ENCODE measurements around the gene CCDC88A. TPM values are rescaled to one million over a fixed set of nuclear protein-coding genes. Genes with fewer than 3 reads are reported as not detected.
"Not testable (repeated sequence)": the region's sequence is repeated elsewhere in the genome, so short reads cannot be mapped to it uniquely, and the experiment has no call there.

The CCDC88A gene
- total RNA-seq, 1 donor from 2014 or later: 66.7 TPM

- Histone ChIP-seq H3K4me1 (ENCODE audit: insufficient read depth, low read length) (no peaks in the 10 kb centered on the region), H2AFZ (ENCODE audit: low read depth, low read length) (no peak overlapping the region), H4K20me1 (ENCODE audit: insufficient read depth, low read length) (no peaks in the 10 kb centered on the region), H3K9me3 (ENCODE audit: insufficient read depth, low read depth, low read length) (no peaks in the 10 kb centered on the region), H3K9ac (ENCODE audit: low read length) (no peak overlapping the region), H3K4me2 (ENCODE audit: low read length) (no peak overlapping the region), H3K36me3 (ENCODE audit: insufficient read depth, low read length) (peaks cover 20% of the 10 kb centered on the region), H3K79me2 (ENCODE audit: insufficient read depth, low read length) (no peaks in the 10 kb centered on the region), H3K27me3 (ENCODE audit: insufficient read depth, low read length) (no peaks in the 10 kb centered on the region), H3K4me3 (ENCODE audit: insufficient read depth, low read depth, low read length) (no peak overlapping the region), H3K27ac (ENCODE audit: low read depth, low read length) (no peak overlapping the region)
- Mint-ChIP-seq H3K36me3 (ENCODE audit: low read depth, unreplicated experiment) (peaks cover 4% of the 10 kb centered on the region), H3K27ac (ENCODE audit: unreplicated experiment) (no peak overlapping the region), H3K4me3 (ENCODE audit: unreplicated experiment) (no peak overlapping the region), H3K9me3 (ENCODE audit: unreplicated experiment) (no peaks in the 10 kb centered on the region), H3K27me3 (ENCODE audit: low read depth, unreplicated experiment) (no peaks in the 10 kb centered on the region), H3K4me1 (ENCODE audit: low read depth, unreplicated experiment) (no peaks in the 10 kb centered on the region)
- no peak for DNase-seq (ENCODE audit: low read depth)
- FAIRE-seq: no peak
- no peak for TF ChIP-seq CTCF (IDR thresholded peaks at IDR 0.05; ENCODE audit: insufficient read depth, low read depth, low read length)
- no peak for TF ChIP-seq EZH2 (IDR thresholded peaks at IDR 0.05; ENCODE audit: insufficient read depth, low read length)
Measured at GRCh38 chr2:55247025-55247424, 172.6 kb downstream of the CCDC88A start.

- H3K79me2 ChIP-seq (ENCODE audit: insufficient read depth, low read length): no peaks in the 10 kb centered on the region
- Mint-ChIP-seq H3K4me3 (ENCODE audit: unreplicated experiment) (no peak overlapping the region), H3K9me3 (ENCODE audit: unreplicated experiment) (no peaks in the 10 kb centered on the region), H3K27me3 (ENCODE audit: low read depth, unreplicated experiment) (no peaks in the 10 kb centered on the region), H3K27ac (ENCODE audit: unreplicated experiment) (no peak overlapping the region), H3K36me3 (ENCODE audit: low read depth, unreplicated experiment) (peaks cover 4% of the 10 kb centered on the region), H3K4me1 (ENCODE audit: low read depth, unreplicated experiment) (no peaks in the 10 kb centered on the region)
- H3K27ac ChIP-seq (ENCODE audit: low read depth, low read length): no peak overlapping the region
- no peaks in the 10 kb centered on the region for H3K9me3 ChIP-seq (ENCODE audit: insufficient read depth, low read depth, low read length)
- FAIRE-seq (no peak), DNase-seq (ENCODE audit: low read depth) (no peak)
- no peak for TF ChIP-seq EZH2 (IDR thresholded peaks at IDR 0.05; ENCODE audit: insufficient read depth, low read length)
- TF ChIP-seq CTCF (IDR thresholded peaks at IDR 0.05; ENCODE audit: insufficient read depth, low read depth, low read length): no peak
- no peaks in the 10 kb centered on the region for H4K20me1 ChIP-seq (ENCODE audit: insufficient read depth, low read length)
- H3K9ac ChIP-seq (ENCODE audit: low read length): no peak overlapping the region
- H2AFZ ChIP-seq (ENCODE audit: low read depth, low read length): no peak overlapping the region
- no peaks in the 10 kb centered on the region for H3K27me3 ChIP-seq (ENCODE audit: insufficient read depth, low read length)
- H3K4me3 ChIP-seq (ENCODE audit: insufficient read depth, low read depth, low read length): no peak overlapping the region
- peaks cover 20% of the 10 kb centered on the region for H3K36me3 ChIP-seq (ENCODE audit: insufficient read depth, low read length)
- no peak overlapping the region for H3K4me2 ChIP-seq (ENCODE audit: low read length)
- no peaks in the 10 kb centered on the region for H3K4me1 ChIP-seq (ENCODE audit: insufficient read depth, low read length)
Measured at GRCh38 chr2:55245411-55245810, 174.2 kb downstream of the CCDC88A start.

GRCh38 chr2:55242617-55243016 lies 177.0 kb downstream of the CCDC88A start:
- no peak for FAIRE-seq
- no peak overlapping the region for H2AFZ ChIP-seq (ENCODE audit: low read depth, low read length)
- no peaks in the 10 kb centered on the region for H3K36me3 Mint-ChIP-seq (ENCODE audit: low read depth, unreplicated experiment)

GRCh38 chr2:55241582-55241981 lies 178.1 kb downstream of the CCDC88A start:
- H2AFZ ChIP-seq (ENCODE audit: low read depth, low read length); FAIRE-seq; DNase-seq (ENCODE audit: low read depth); H3K27ac ChIP-seq (ENCODE audit: low read depth, low read length); H3K9me3 ChIP-seq (ENCODE audit: insufficient read depth, low read depth, low read length); H3K9ac ChIP-seq (ENCODE audit: low read length); H3K4me3 ChIP-seq (ENCODE audit: insufficient read depth, low read depth, low read length); H3K27me3 ChIP-seq (ENCODE audit: insufficient read depth, low read length); H4K20me1 ChIP-seq (ENCODE audit: insufficient read depth, low read length); H3K27me3 Mint-ChIP-seq (ENCODE audit: low read depth, unreplicated experiment); H3K4me3 Mint-ChIP-seq (ENCODE audit: unreplicated experiment); H3K4me1 Mint-ChIP-seq (ENCODE audit: low read depth, unreplicated experiment); H3K4me2 ChIP-seq (ENCODE audit: low read length); H3K79me2 ChIP-seq (ENCODE audit: insufficient read depth, low read length); H3K36me3 Mint-ChIP-seq (ENCODE audit: low read depth, unreplicated experiment); H3K9me3 Mint-ChIP-seq (ENCODE audit: unreplicated experiment); H3K4me1 ChIP-seq (ENCODE audit: insufficient read depth, low read length); H3K27ac Mint-ChIP-seq (ENCODE audit: unreplicated experiment): not testable (repeated sequence)
- peaks cover 24% of the 10 kb centered on the region for H3K36me3 ChIP-seq (ENCODE audit: insufficient read depth, low read length)

More at GRCh38 chr2:55242617-55243016, 177.0 kb downstream of the CCDC88A start:
- no peak for DNase-seq (ENCODE audit: low read depth)
- Mint-ChIP-seq H3K4me3 (ENCODE audit: unreplicated experiment) (no peak overlapping the region), H3K27ac (ENCODE audit: unreplicated experiment) (no peak overlapping the region), H3K27me3 (ENCODE audit: low read depth, unreplicated experiment) (no peaks in the 10 kb centered on the region), H3K9me3 (ENCODE audit: unreplicated experiment) (no peaks in the 10 kb centered on the region), H3K4me1 (ENCODE audit: low read depth, unreplicated experiment) (no peaks in the 10 kb centered on the region)
- Histone ChIP-seq H3K79me2 (ENCODE audit: insufficient read depth, low read length) (no peaks in the 10 kb centered on the region), H3K27ac (ENCODE audit: low read depth, low read length) (no peak overlapping the region), H3K4me3 (ENCODE audit: insufficient read depth, low read depth, low read length) (no peak overlapping the region), H3K27me3 (ENCODE audit: insufficient read depth, low read length) (no peaks in the 10 kb centered on the region), H3K9me3 (ENCODE audit: insufficient read depth, low read depth, low read length) (no peaks in the 10 kb centered on the region), H3K4me2 (ENCODE audit: low read length) (no peak overlapping the region), H3K36me3 (ENCODE audit: insufficient read depth, low read length) (peaks cover 20% of the 10 kb centered on the region), H3K9ac (ENCODE audit: low read length) (no peak overlapping the region), H3K4me1 (ENCODE audit: insufficient read depth, low read length) (no peaks in the 10 kb centered on the region), H4K20me1 (ENCODE audit: insufficient read depth, low read length) (no peaks in the 10 kb centered on the region)
- TF ChIP-seq EZH2 (IDR thresholded peaks at IDR 0.05; ENCODE audit: insufficient read depth, low read length): no peak
- no peak for TF ChIP-seq CTCF (IDR thresholded peaks at IDR 0.05; ENCODE audit: insufficient read depth, low read depth, low read length)

All from astrocyte (in vitro differentiated cells and primary cell).